HG02840 (cell line): Measurements from ENCODE around the gene FAM72C.
"Not testable (repeated sequence)": the region's sequence is repeated elsewhere in the genome, so short reads cannot be mapped to it uniquely, and the experiment has no call there.

Source experiments
- ATAC-seq: cut with Tn5 transposase; IDR thresholded peaks from one replicate; pipeline ENCODE4 v1.9.1; 2021; ENCODE audit warnings: mild to moderate bottlenecking, moderate library complexity, moderate number of reproducible peaks; ENCODE audit not compliant: unreplicated experiment, low FRiP score

FAM72C gene

DNA sequence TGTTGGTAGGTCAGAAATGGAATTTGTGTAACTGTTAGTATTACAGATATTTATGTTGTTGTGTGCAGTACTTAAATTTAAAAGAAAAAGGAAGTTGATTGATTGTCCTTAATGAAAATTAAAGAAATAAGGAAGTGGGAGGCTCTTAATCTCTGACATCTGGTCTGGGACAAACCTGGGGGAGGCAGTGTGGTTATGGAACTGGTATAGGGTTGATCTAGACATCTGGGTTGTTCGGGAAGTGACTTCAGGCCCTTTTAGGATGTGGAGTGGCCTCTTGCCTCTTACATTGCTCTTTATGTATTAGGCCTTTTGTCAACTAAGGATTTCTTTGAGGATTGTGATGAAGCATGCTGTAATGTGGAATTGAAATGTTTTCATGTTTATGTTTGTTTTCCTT lies 16.1 kb upstream of the FAM72C start:
- not testable (repeated sequence) for ATAC-seq

GRCh38 chr1:143984721-143985473 lies 13.1 kb upstream of the FAM72C start:
- not testable (repeated sequence) for ATAC-seq

GRCh38 chr1:143974416-143974815 lies 2.6 kb upstream of the FAM72C start:
- ATAC-seq = not testable (repeated sequence)

DNA sequence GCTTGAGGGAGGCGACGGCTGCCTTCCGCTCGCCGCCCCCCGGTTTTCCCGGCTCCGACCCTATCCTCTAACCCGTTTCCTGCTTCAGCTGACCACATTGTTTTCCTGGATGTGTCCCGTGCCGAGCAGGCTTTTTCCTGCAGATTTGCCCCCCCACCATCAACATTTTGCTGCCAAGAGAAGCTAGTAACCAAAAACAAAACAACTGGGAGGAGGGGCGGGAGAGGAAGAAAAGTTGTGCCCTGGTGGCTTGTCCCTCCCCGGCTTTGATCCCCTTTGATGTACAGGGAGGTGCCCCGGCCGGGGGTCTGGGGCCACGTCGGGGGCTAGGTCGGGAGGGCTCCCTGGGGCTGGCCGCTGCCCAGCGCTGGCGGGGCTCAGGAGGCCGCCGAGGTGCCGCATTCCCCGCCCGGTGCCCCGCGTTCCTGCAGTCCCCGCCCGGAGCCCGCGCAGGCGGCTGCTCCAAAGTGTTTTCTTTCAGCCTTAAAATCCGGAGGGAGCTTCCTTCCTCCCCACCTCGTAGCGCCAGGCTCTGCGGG lies 2.2 kb upstream of the FAM72C start:
- not testable (repeated sequence) for ATAC-seq

DNA sequence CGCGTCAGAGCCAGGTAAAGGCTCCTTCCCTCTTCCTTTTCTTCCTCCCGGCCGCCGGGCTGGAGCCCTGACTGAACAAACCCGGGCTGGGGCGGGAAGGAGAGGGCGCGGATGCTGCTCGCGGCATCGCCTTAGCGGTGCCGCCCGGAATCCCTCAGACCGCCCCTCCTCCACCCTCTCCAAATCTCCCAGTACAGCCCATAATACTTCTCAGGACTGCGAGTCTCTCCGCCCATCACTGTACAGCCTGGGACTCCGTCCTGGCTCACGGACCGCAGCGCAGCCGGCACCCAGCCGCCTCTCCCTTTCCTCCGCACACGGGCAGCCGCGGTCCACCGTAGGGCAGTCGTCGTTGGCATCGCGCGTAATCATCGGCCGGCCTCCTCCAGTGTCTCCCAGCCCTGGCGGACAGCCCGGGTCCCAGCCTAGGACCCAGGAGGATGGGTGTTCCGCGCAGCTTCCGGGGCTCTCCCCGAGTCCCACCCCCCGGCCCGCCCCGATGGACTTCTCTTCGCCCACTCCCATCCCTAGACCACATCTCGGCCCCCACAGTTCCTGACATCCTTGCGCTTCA lies 1.1 kb upstream of the FAM72C start:
- ATAC-seq = peak; percentile 10

- ATAC-seq = not testable (repeated sequence)
These were observed 5.9 kb downstream of the FAM72C start for GRCh38 chr1:143965860-143966259.

- not testable (repeated sequence) for ATAC-seq
These were observed 7.5 kb downstream of the FAM72C start for GRCh38 chr1:143964294-143964693.

DNA sequence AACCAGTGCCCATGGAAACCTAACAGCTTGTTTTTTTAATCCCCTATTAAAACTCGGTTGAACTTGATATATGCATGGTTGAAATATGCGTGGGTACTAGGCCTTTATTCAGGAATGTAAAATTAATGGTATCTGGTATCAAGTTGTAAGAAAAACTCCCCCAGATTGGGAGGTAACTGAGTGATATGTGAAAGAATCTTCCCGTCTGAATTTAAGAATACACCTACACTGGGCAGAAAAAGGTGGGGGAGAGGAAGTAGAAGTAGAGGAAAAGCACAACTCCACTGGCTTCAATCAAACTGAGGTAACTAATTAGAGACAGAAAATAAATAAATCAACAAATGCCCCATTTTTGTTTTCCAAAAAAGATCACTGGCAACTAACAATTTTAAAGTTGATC lies 15.9 kb downstream of the FAM72C start:
- not testable (repeated sequence) for ATAC-seq

DNA sequence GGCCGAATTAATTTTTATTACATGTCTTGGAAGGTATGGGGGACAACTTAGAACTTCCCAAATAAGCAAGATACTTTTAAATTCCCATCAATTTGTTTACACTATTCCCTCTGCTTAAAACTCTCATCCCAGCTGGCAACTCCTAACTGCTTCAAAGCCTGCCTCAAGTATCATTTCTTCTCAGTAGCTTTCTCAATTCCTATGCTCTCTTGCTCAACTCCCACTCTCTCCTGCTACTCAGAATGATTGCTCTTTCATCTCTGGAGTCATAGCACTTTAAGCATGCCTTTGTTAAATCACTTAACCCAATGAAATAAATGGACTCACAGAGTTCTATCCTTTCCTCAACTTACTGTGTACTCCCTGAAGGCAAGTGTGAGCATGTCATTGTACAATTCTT lies 18.9 kb downstream of the FAM72C start:
- not testable (repeated sequence) for ATAC-seq

DNA sequence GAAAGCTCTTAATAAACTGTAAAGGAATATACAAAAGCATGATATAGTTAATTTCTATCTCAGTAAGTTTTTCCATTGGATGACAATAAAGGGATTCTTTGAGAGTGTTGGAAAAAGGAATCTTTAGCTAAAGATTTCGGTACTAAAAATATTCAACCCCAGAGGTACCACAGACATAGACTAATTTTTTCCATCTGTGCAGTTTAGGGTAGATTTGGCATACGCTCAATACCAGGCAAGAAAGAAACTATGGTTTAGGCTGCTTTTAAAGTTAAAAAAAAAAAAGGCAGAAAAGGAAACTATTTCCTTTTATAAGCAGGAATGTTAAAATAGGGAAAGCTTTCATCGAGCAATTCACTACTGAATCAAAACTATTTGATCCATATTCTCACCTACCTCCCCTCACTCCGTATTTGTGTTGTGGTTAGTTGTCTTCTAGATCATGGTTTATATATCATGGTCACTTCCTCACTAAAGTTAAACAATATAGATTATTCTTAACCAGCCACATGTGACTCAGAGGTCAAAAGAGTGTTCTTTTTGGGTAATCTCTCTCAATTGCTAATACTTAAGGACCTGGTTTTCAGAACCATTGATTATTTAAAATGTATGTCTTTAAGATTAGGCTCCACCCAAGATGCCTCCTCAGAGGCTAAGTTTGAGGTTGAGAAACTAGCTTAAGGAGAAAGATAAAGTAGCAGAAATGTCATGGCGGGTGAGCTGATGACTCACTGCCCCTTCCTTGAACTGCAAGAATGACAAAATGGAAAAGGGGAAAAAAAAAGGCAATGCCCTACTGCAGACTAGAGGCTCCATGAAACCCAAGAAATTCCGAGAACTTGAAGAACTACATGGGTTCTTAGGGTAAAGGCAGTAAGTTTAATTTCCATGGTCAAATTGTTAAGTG lies 20.0 kb downstream of the FAM72C start:
- ATAC-seq = not testable (repeated sequence)

- not testable (repeated sequence) for ATAC-seq
These were observed 24.0 kb downstream of the FAM72C start for GRCh38 chr1:143947749-143948148.

GRCh38 chr1:143945253-143945652 lies 26.5 kb downstream of the FAM72C start:
- not testable (repeated sequence) for ATAC-seq

GRCh38 chr1:143944576-143945240 lies 27.1 kb downstream of the FAM72C start:
- ATAC-seq = not testable (repeated sequence)

GRCh38 chr1:143943319-143943978 lies 28.3 kb downstream of the FAM72C start:
- ATAC-seq = not testable (repeated sequence)

GRCh38 chr1:143942238-143942860 lies 29.4 kb downstream of the FAM72C start:
- not testable (repeated sequence) for ATAC-seq

DNA sequence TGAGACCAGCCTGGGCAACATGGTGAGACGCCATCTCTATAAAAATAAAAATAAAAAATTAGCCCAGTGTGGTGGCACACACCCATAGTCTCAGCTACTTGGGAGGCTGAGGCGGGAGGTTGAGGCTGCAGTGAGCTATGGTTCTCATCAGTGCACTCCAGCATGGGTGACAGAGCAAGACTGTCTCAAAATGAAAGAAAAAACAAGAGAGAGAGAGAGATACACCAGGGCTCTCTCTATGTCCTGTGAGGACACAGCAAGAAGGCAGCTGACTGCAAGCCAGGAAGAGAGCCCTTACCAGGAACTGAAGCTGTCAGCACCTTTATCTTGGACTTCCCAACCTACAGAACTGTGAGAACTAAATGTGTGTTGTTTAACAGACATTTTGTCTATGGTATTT lies 32.1 kb downstream of the FAM72C start:
- not testable (repeated sequence) for ATAC-seq

DNA sequence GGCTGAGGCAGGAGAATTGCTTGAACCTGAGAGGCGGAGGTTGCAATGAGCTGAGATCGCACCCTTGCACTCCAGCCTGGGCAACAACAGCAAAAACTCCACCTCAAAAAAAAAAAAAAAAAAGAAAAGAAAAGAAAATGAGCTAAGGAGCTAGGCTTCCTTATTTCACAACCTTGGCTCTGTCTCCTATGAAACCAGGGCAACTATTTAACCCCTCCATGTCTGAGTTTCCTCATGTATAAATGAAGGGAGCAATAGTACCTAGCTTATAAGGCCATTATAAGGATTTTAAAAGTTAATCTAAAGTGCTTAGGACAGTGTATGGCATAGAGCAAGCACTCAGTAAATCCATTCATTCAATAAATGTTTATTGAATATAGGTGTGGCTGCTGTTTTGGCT lies 32.9 kb downstream of the FAM72C start:
- not testable (repeated sequence) for ATAC-seq

- not testable (repeated sequence) for ATAC-seq
These were observed 35.2 kb downstream of the FAM72C start for GRCh38 chr1:143936457-143937115.

DNA sequence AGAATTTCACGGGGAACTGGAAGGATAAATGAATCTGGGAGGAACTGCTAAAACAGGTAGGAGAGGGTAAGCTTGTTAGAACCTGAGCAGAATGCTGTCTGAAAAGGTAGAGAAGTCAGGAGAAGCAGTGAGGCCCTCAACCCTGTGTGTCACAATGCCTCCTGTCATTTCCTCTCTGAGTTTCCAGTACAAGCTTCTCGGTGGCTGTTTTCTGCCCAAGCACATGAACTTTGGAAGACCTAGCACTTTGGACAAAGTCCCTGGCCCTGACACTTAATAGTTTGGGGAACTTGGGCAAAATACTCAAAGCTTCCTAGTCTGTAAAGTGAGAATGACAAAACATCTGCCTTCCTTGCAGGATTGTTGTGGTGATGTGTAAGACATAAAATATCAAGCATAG lies 52.7 kb downstream of the FAM72C start:
- ATAC-seq = not testable (repeated sequence)
